Measurements from ENCODE around the gene DERL2. TPM values are rescaled to one million over a fixed set of nuclear protein-coding genes. Genes with fewer than 3 reads are reported as not detected.

The DERL2 gene
- total RNA-seq, 2 donors from 2014 or later, result 63.1 to 63.7 TPM

DNA sequence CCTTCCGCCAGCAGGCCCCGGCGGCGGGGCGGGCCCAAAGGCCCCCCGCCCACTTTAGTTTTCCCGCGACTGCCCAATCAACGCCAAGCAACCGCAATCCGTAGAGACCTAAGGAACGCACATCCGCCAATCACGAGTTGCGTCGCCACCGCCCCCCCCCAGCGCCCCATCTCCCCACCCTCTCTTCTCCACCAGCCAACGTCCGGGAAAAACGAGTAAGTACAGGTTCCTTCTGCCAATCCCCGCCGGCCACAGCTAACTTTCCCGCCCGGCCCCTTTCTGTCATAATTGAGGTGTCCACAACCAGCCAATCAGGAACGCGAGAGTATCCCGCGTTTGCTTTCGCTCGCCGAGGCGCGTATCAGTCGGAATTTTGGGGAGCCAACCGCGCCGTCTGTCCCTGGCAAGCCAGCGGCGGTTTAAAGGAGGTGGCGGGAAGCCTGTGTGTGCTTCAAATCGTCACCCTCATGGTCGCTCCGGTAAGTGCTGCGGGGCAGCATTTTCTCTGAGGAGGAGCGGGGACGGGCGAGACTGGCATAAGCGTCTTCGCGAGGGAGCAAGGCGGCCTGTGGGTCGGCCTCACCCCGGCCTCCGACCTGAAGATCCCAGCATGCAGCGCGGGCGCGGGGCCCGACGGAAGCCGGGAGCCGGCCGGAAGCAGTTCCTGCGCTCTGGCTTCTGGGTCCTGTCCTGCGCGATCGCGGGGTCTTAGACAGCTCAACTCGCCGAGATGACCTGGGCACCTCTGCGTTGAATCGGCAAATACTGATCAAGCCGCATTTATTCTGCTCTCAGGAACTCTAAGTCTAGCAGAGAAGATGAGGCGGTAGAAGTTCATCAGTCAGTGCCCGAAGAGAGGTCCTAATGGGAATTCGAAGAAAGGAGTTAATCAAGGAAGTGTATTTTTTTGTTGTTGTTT is 487 bp upstream of the DERL2 start, which contains the start of gene MIS12:
Gene MIS12 (plus strand): TSS at position 361 of the 919 bp plus-strand sequence. CDS start 2,297 bp downstream, outside the sequence.
- H3K4me3 ChIP-seq, result peak within 1 kb of the TSS; percentile 91
- peaks cover 17% of the 10 kb centered on the region for H3K4me1 ChIP-seq
- intact Hi-C loops (cut with DNase I), result no loop called here
- TF ChIP-seq, protein P1, sequence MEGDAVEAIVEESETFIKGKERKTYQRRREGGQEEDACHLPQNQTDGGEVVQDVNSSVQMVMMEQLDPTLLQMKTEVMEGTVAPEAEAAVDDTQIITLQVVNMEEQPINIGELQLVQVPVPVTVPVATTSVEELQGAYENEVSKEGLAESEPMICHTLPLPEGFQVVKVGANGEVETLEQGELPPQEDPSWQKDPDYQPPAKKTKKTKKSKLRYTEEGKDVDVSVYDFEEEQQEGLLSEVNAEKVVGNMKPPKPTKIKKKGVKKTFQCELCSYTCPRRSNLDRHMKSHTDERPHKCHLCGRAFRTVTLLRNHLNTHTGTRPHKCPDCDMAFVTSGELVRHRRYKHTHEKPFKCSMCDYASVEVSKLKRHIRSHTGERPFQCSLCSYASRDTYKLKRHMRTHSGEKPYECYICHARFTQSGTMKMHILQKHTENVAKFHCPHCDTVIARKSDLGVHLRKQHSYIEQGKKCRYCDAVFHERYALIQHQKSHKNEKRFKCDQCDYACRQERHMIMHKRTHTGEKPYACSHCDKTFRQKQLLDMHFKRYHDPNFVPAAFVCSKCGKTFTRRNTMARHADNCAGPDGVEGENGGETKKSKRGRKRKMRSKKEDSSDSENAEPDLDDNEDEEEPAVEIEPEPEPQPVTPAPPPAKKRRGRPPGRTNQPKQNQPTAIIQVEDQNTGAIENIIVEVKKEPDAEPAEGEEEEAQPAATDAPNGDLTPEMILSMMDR (IDR thresholded peaks at IDR 0.05), result no peak
- no peaks in the 10 kb centered on the region for H3K27me3 ChIP-seq
- H3K27ac ChIP-seq, result peak within 1 kb of the TSS; percentile 100
- peak within 1 kb of the TSS; percentile 88 to 89 for H3K9ac ChIP-seq (ENCODE audit: low read depth in 2 of 2, low read length in 2 of 2)
- peak; percentile 99 for DNase-seq
- no peaks in the 10 kb centered on the region for H3K36me3 ChIP-seq
- H3K9me3 ChIP-seq, result no peaks in the 10 kb centered on the region

DNA sequence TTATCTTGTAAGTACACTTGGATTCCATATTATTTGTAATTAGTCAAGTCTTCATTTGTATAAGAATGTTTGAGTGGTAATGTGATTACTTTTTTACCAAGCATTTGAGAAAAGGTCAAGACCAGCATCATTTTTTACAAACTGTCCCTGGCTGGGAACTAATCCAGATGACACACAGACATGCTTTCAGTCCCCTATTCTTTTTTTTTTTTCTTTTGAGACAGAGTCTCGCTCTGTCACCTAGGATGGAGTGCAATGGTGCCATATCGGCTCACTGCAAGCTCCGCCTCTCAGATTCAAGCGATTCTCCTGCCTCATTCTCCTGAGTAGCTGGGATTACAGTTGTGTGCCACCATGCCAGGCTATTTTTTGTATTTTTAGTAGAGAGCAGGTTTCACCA is 4.5 kb downstream of the DERL2 start:
- H3K4me1 ChIP-seq, result peaks cover 8% of the 10 kb centered on the region
- no peaks in the 10 kb centered on the region for H3K9me3 ChIP-seq
- H3K4me3 ChIP-seq, result no peak overlapping the region
- H3K9ac ChIP-seq (ENCODE audit: low read depth in 2 of 2, low read length in 2 of 2), result no peak overlapping the region
- no peak for DNase-seq
- no peaks in the 10 kb centered on the region for H3K27me3 ChIP-seq
- TF ChIP-seq, protein P1 (IDR thresholded peaks at IDR 0.05), result no peak
- H3K27ac ChIP-seq, result no peak overlapping the region
- intact Hi-C loops (cut with DNase I), result no loop called here
- no peaks in the 10 kb centered on the region for H3K36me3 ChIP-seq

DNA sequence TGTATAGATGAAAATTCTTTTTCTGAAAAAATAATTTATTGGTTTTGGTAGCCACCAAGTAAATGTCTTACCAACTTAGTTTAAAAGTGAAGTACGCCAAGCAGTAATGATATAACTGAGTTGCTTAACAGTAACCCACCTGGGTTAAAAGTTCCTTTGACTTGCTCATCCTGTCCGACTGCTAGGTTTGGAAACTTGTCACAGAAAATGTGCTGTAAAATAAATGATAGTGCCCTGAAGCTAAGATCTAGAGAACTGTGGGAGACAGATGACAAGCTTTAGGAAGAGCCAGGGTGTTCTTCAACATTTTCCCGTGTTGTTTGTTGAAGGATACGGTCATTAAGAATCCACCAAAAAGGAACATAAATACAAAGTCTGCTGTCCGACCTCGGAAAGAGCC is 5.0 kb downstream of the DERL2 start:
- H3K36me3 ChIP-seq, result no peaks in the 10 kb centered on the region
- intact Hi-C loops (cut with DNase I), result no loop called here
- TF ChIP-seq, protein P1 (IDR thresholded peaks at IDR 0.05), result no peak

DNA sequence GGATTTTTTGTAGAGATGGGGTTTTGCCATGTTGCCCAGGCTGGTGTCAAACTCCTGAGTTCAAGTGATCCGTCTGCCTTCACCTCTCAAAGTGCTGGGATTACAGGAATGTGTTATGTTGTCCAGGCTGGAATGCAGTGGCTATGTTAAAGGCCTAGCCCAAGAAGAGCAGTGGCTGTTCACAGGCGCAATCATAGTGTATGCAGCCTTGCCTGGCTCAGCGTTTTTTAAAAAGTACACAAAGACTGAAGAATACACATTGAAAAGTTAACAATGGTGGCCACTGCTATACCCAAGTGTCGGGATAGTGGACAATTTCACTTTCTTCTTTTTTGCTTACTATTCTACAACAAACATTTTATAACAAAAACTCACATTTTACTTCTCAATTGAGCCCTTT is 7.0 kb downstream of the DERL2 start:
- TF ChIP-seq, protein P1 (IDR thresholded peaks at IDR 0.05), result no peak
- no peaks in the 10 kb centered on the region for H3K9me3 ChIP-seq
- H3K36me3 ChIP-seq, result no peaks in the 10 kb centered on the region
- no peaks in the 10 kb centered on the region for H3K27me3 ChIP-seq
- no peak overlapping the region for H3K4me3 ChIP-seq
- intact Hi-C loops (cut with DNase I), result no loop called here
- no peaks in the 10 kb centered on the region for H3K4me1 ChIP-seq
- H3K27ac ChIP-seq, result no peak overlapping the region
- no peak for DNase-seq
- no peak overlapping the region for H3K9ac ChIP-seq (ENCODE audit: low read depth in 2 of 2, low read length in 2 of 2)

More for the DNA sequence above, 5.0 kb downstream of the DERL2 start:
- peaks cover 8% of the 10 kb centered on the region for H3K4me1 ChIP-seq
- H3K9ac ChIP-seq (ENCODE audit: low read depth in 2 of 2, low read length in 2 of 2), result no peak overlapping the region
- no peaks in the 10 kb centered on the region for H3K9me3 ChIP-seq
- H3K27ac ChIP-seq, result no peak overlapping the region
- no peak overlapping the region for H3K4me3 ChIP-seq
- DNase-seq, result no peak
- no peaks in the 10 kb centered on the region for H3K27me3 ChIP-seq

DNA sequence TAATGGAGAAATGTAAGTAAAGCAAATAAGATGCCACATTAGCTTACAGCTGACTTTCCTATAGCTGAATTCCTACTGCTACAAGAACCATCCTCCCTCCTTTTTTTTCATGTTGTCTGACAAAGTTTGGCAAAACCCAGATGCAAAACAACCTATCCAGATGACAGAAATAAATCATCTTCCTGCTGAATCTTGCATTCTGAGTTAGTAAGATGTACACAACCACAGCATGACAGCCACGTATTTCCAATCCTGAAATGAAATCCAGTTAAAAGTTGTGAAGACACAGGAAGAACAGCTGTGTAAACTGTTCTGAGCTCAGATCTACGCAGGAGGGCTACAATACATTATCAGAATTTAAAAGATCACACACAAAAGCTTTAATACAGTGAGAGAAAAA is 12.1 kb downstream of the DERL2 start:
- no peaks in the 10 kb centered on the region for H3K27me3 ChIP-seq
- H3K4me1 ChIP-seq, result no peaks in the 10 kb centered on the region
- no peak overlapping the region for H3K9ac ChIP-seq (ENCODE audit: low read depth in 2 of 2, low read length in 2 of 2)
- DNase-seq, result no peak
- H3K27ac ChIP-seq, result no peak overlapping the region
- H3K9me3 ChIP-seq, result no peaks in the 10 kb centered on the region
- TF ChIP-seq, protein P1 (IDR thresholded peaks at IDR 0.05), result no peak
- intact Hi-C loops (cut with DNase I), result no loop called here
- no peak overlapping the region for H3K4me3 ChIP-seq
- no peaks in the 10 kb centered on the region for H3K36me3 ChIP-seq
